ENCODE measurements around the gene RERE. TPM values are rescaled to one million over a fixed set of nuclear protein-coding genes. Genes with fewer than 3 reads are reported as not detected.

RERE gene
- total and polyA plus RNA-seq, 2 experiments from 2014 or later: 148 to 170 TPM

GRCh38 chr1:8602471-8603219 is 214.8 kb downstream of the RERE start:
- Histone ChIP-seq H2AFZ (no peak overlapping the region), H3K4me3 (no peak overlapping the region), H3K36me3 (ENCODE audit: insufficient read depth) (no peaks in the 10 kb centered on the region), H3K27me3 (ENCODE audit: insufficient read depth) (no peaks in the 10 kb centered on the region), H3K4me2 (no peak overlapping the region), H4K20me1 (replicated peaks; ENCODE audit: insufficient read depth) (peaks cover 22% of the 10 kb centered on the region), H3K79me2 (replicated peaks; ENCODE audit: insufficient read depth) (peaks cover 92% of the 10 kb centered on the region), H3K27ac (ENCODE audit: low read depth) (no peak overlapping the region), H3K4me1 (ENCODE audit: insufficient read depth) (peaks cover 29% of the 10 kb centered on the region), H3K9me2 (ENCODE audit: insufficient read depth) (no peaks in the 10 kb centered on the region), H3F3A (replicated peaks; ENCODE audit: low read depth) (no peaks in the 10 kb centered on the region)
- ATAC-seq (no peak), DNase-seq (ENCODE audit: low spot score) (no peak)
- peaks cover 48% of the 10 kb centered on the region for H3K4me1 Mint-ChIP-seq
- peaks cover 7% of the 10 kb centered on the region for H3K27me3 Mint-ChIP-seq (ENCODE audit: insufficient read depth, low read depth, poor library complexity)
- no peak overlapping the region for H3K4me3 Mint-ChIP-seq
- no peaks in the 10 kb centered on the region; the same call in 2 of the 3 replicates for H3K9me3 Mint-ChIP-seq
- H3K27ac Mint-ChIP-seq: no peak overlapping the region
- peaks cover 7% of the 10 kb centered on the region for H3K36me3 Mint-ChIP-seq (ENCODE audit: low read depth)
- no peak for TF ChIP-seq ZNF462 (CRISPR knock-in tag; IDR thresholded peaks at IDR 0.05)
- no peak for TF ChIP-seq ETS1 (IDR thresholded peaks at IDR 0.05)
- no peak for TF ChIP-seq NANOG (IDR thresholded peaks at IDR 0.05; ENCODE audit: borderline replicate concordance)
- TF ChIP-seq EZH2 (IDR thresholded peaks at IDR 0.05; ENCODE audit: low read depth, unreplicated experiment): no peak
- TF ChIP-seq ZNF114 (CRISPR knock-in tag; IDR thresholded peaks at IDR 0.05): no peak
- TF ChIP-seq JUNB (IDR thresholded peaks at IDR 0.05; ENCODE audit: unreplicated experiment): no peak
- no peak for TF ChIP-seq ZNF331 (CRISPR knock-in tag; IDR thresholded peaks at IDR 0.05; ENCODE audit: low read depth)
